HL-60 (cell line): ENCODE results near the gene PDSS2.

Experiments used
- POLR2AphosphoS5 ChIP-seq: IDR thresholded peaks from 2 replicates; pipeline ENCODE4 v1.6.1; 2012; ENCODE audit warnings: low read depth
- SPI1 ChIP-seq: IDR thresholded peaks from 2 replicates; pipeline ENCODE4 v1.6.1; 2012; ENCODE audit warnings: low read depth, mild to moderate bottlenecking, borderline replicate concordance
- TF ChIP-seq, protein P1 (sequence below): IDR thresholded peaks from one replicate; pipeline ENCODE4 v1.5.1; 2011; ENCODE audit warnings: low read length, control low read depth, inconsistent platforms; ENCODE audit not compliant: insufficient read depth

DNA sequence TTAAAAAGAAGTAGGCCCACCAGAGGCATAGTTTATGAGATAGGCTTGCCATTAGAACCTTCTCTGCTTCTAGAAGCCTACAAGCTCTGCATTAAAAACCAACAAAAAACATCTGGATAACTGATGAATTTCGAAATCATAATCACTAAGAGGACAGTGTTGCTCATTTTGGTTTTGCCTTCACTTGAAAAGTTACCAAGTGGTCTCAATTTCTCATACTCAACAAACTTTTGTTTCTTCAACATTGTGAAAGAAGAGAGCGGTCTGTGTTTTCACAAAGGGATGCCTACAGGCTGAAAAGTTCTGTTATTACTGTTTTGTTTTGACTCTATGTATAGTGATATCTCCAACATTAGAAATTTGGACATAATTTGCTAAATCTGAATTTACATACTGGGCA is 98.9 kb downstream of the PDSS2 start:
- TF ChIP-seq, protein P1, sequence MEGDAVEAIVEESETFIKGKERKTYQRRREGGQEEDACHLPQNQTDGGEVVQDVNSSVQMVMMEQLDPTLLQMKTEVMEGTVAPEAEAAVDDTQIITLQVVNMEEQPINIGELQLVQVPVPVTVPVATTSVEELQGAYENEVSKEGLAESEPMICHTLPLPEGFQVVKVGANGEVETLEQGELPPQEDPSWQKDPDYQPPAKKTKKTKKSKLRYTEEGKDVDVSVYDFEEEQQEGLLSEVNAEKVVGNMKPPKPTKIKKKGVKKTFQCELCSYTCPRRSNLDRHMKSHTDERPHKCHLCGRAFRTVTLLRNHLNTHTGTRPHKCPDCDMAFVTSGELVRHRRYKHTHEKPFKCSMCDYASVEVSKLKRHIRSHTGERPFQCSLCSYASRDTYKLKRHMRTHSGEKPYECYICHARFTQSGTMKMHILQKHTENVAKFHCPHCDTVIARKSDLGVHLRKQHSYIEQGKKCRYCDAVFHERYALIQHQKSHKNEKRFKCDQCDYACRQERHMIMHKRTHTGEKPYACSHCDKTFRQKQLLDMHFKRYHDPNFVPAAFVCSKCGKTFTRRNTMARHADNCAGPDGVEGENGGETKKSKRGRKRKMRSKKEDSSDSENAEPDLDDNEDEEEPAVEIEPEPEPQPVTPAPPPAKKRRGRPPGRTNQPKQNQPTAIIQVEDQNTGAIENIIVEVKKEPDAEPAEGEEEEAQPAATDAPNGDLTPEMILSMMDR = no peak
- TF ChIP-seq POLR2AphosphoS5 = no peak
- TF ChIP-seq SPI1 = no peak
